Measurements from ENCODE around the gene AGPS. TPM values are rescaled to one million over a fixed set of nuclear protein-coding genes. Genes with fewer than 3 reads are reported as not detected.

AGPS gene
- total RNA-seq, 1 experiment from 2014 or later, result 60.9 TPM

DNA sequence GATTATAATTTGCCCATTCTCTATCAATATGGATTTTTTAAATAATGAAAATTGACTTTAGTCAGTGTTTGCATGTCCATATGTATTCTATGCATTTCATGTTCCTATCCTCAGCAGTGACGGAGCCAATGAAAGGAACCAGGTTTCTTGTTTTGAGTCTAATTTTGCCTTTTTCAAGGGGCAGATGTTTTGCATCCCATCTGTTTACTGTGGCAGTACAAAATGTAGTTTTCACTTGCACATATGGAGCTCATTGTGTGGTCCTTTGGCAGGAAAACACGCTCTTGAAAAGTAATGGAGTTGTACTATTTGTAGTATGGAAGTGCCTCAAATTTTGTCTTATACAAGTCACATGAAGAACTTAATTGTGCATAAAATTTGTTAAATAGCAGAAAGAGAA, 127.8 kb downstream of the AGPS start:
- TF ChIP-seq, protein P1, sequence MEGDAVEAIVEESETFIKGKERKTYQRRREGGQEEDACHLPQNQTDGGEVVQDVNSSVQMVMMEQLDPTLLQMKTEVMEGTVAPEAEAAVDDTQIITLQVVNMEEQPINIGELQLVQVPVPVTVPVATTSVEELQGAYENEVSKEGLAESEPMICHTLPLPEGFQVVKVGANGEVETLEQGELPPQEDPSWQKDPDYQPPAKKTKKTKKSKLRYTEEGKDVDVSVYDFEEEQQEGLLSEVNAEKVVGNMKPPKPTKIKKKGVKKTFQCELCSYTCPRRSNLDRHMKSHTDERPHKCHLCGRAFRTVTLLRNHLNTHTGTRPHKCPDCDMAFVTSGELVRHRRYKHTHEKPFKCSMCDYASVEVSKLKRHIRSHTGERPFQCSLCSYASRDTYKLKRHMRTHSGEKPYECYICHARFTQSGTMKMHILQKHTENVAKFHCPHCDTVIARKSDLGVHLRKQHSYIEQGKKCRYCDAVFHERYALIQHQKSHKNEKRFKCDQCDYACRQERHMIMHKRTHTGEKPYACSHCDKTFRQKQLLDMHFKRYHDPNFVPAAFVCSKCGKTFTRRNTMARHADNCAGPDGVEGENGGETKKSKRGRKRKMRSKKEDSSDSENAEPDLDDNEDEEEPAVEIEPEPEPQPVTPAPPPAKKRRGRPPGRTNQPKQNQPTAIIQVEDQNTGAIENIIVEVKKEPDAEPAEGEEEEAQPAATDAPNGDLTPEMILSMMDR (conservative IDR thresholded peaks at IDR 0.05), result no peak
- H2BK5ac ChIP-seq (ENCODE audit: insufficient read length, low read length), result no peak overlapping the region
- H3K4me3 Mint-ChIP-seq, result no peak overlapping the region
- H2AFZ ChIP-seq (ENCODE audit: low read length), result no peak overlapping the region
- H3K27ac ChIP-seq (ENCODE audit: insufficient read length, low read depth, low read length), result no peak overlapping the region
- no peak overlapping the region for H3K9ac ChIP-seq (ENCODE audit: extremely low read depth, insufficient read length, low read length)
- H3K23me2 ChIP-seq (ENCODE audit: insufficient read length, low read depth, low read length, poor library complexity, severe bottlenecking), result no peaks in the 10 kb centered on the region
- H3K14ac ChIP-seq (ENCODE audit: insufficient read depth, low read length), result no peak overlapping the region
- H2AK5ac ChIP-seq (ENCODE audit: insufficient read length, low read length), result no peak overlapping the region
- no peak overlapping the region for H4K91ac ChIP-seq (ENCODE audit: insufficient read length, low read depth, low read length)
- no peak overlapping the region for H3K4ac ChIP-seq (ENCODE audit: low read depth, low read length)
- no peak for DNase-seq
- no peaks in the 10 kb centered on the region for H3K9me3 Mint-ChIP-seq
- no peak overlapping the region for H2BK15ac ChIP-seq (ENCODE audit: low read depth, low read length)
- H2BK120ac ChIP-seq (ENCODE audit: low read depth, low read length, poor library complexity, severe bottlenecking), result no peak overlapping the region
- H4K8ac ChIP-seq (replicated peaks; ENCODE audit: insufficient read length, low read depth, low read length), result no peak overlapping the region
- H3K23ac ChIP-seq (ENCODE audit: insufficient read length, low read depth, low read length), result no peak overlapping the region
- no peaks in the 10 kb centered on the region for H3K27me3 ChIP-seq (ENCODE audit: insufficient read depth, low read length)
- H3K9me3 ChIP-seq (ENCODE audit: control insufficient read depth, low read depth, low read length), result no peaks in the 10 kb centered on the region
- no peak overlapping the region for H3K18ac ChIP-seq (ENCODE audit: insufficient read length, low read depth, low read length)
- H4K20me1 ChIP-seq (ENCODE audit: control insufficient read depth, insufficient read depth, insufficient read length), result no peaks in the 10 kb centered on the region
- no peak overlapping the region for H3K56ac ChIP-seq (ENCODE audit: insufficient read length, low read depth, low read length)
- no peak overlapping the region for H3T11ph ChIP-seq (ENCODE audit: low read length)
- H2BK20ac ChIP-seq (ENCODE audit: low read depth, low read length, poor library complexity, severe bottlenecking), result no peak overlapping the region
- no CpG with 5 or more reads among the region's 2 CpGs for WGBS (ENCODE audit: extremely low coverage, insufficient read length, low lambda C conversion rate)
- peaks cover 0 to 4% (median 4%) of the 10 kb centered on the region in 3 experiments; a peak in 3 of 7 replicates for H3K36me3 Mint-ChIP-seq (ENCODE audit: insufficient read depth in 1 of 3, low read depth in 3 of 3)
- no peaks in the 10 kb centered on the region for H3K27me3 Mint-ChIP-seq (ENCODE audit: low read depth)
- no peak overlapping the region for H3K4me2 ChIP-seq (ENCODE audit: insufficient read depth, insufficient read length, low read length)
- H3K79me1 ChIP-seq (ENCODE audit: insufficient read depth, low read depth, low read length, poor library complexity, severe bottlenecking), result no peaks in the 10 kb centered on the region
- H3K27ac Mint-ChIP-seq, result no peak overlapping the region
- no peaks in the 10 kb centered on the region for H3K79me2 ChIP-seq (ENCODE audit: insufficient read depth, low read length)
- peaks cover 11 to 18% of the 10 kb centered on the region in 2 experiments for H3K4me1 Mint-ChIP-seq
- no peak overlapping the region for H4K5ac ChIP-seq (ENCODE audit: insufficient read length, low read depth, low read length)
- peaks cover 2% of the 10 kb centered on the region; the same call in 1 of the 2 replicates for H3K4me1 ChIP-seq (ENCODE audit: insufficient read depth, low read length)
- H2BK12ac ChIP-seq (ENCODE audit: insufficient read length, low read depth, low read length), result no peak overlapping the region
